MCF 10A (cell line): ENCODE data around the gene CENPM. TPM values are rescaled to one million over a fixed set of nuclear protein-coding genes. Genes with fewer than 3 reads are reported as not detected.

Experiments
- BruUV-seq: library from RNA; stranded (reverse); fragments of 400-500 nt; replicated peaks from 2 replicates; lab custom pipeline; 2021; lab: Mats Ljungman, UMichigan
- CTCF ChIA-PET: fragments of 300-600 bp; sonication (Branson Sonifier 250); formaldehyde crosslinking; extraction: SDS; loops from one replicate; lab custom pipeline; 2021; ENCODE audit warnings: antibody characterized with exemption, inconsistent platforms; lab: Yijun Ruan, JAX
- POLR2A ChIA-PET: fragments of 300-600, 350-650 bp; sonication (Branson Sonifier 250); formaldehyde crosslinking; extraction: SDS; loops from one replicate; lab custom pipeline; 2020; ENCODE audit warnings: antibody characterized with exemption, inconsistent platforms; lab: Yijun Ruan, JAX
- DNase-seq: peaks from one replicate; pipeline ENCODE4 v3.0.0-alpha.2; 2018; ENCODE audit not compliant: unreplicated experiment
- H3K27ac Mint-ChIP-seq: one replicate; pipeline ENCODE4 v1.8.0; 2022; ENCODE audit warnings: mild to moderate bottlenecking, low read depth, mixed read lengths; ENCODE audit not compliant: unreplicated experiment
- H3K27me3 Mint-ChIP-seq: one replicate; pipeline ENCODE4 v1.8.0; 2022; ENCODE audit warnings: mixed read lengths; ENCODE audit not compliant: insufficient read depth, unreplicated experiment
- H3K36me3 Mint-ChIP-seq: one replicate; pipeline ENCODE4 v1.8.0; 2022; ENCODE audit warnings: mild to moderate bottlenecking, moderate library complexity, mixed read lengths; ENCODE audit not compliant: insufficient read depth, unreplicated experiment
- H3K4me1 Mint-ChIP-seq: one replicate; pipeline ENCODE4 v1.8.0; 2022; ENCODE audit warnings: mixed read lengths; ENCODE audit not compliant: insufficient read depth, unreplicated experiment
- H3K4me3 Mint-ChIP-seq: one replicate; pipeline ENCODE4 v1.8.0; 2022; ENCODE audit warnings: mild to moderate bottlenecking, moderate library complexity, mixed read lengths; ENCODE audit not compliant: unreplicated experiment
- H3K9me3 Mint-ChIP-seq: one replicate; pipeline ENCODE4 v1.8.0; 2022; ENCODE audit warnings: mixed read lengths; ENCODE audit not compliant: unreplicated experiment
- intact Hi-C: fragments of 100-400 bp; cut with micrococcal nuclease; formaldehyde crosslinking; loops from 2 replicates; pipeline ENCODE4 v1.14.1; 2022
- total RNA-seq: library from RNA; stranded (reverse); gene quantifications from 2 replicates; pipeline ENCODE4 v1.2.3, GENCODE V29; 2022
- TF ChIP-seq, protein P1 (sequence below): fragments of 200-600 bp; IDR thresholded peaks from one replicate; pipeline ENCODE4 v1.8.0; 2022; ENCODE audit warnings: antibody characterized with exemption, mild to moderate bottlenecking; ENCODE audit not compliant: unreplicated experiment

The CENPM gene
- total RNA-seq, 1 experiment from 2014 or later, result 21.1 TPM

DNA sequence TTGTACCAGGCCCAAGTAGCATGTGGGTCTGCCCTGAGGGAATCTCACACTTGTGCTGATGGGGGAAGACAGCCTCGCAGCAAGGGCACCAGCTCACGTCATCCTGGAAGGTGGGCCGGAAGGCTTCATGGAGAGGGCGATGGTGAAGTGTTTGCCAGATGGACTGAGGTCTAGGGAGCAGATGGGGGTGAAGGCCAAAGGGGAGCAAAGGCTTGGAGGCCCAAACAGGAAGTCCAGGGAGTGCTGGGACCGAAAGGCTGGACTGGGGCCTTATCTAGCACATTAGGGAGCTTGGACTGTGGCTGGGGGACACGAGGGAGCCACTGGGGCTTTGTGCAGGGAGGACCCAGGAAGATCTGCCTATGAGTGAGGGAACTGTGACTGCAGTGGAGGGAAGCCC lies 19.1 kb downstream of the CENPM start:
- no peak for DNase-seq
- Mint-ChIP-seq H3K27ac (no peak overlapping the region), H3K4me3 (no peak overlapping the region), H3K9me3 (no peaks in the 10 kb centered on the region), H3K4me1 (no peaks in the 10 kb centered on the region), H3K27me3 (peaks cover 11% of the 10 kb centered on the region), H3K36me3 (no peaks in the 10 kb centered on the region)
- TF ChIP-seq, protein P1, sequence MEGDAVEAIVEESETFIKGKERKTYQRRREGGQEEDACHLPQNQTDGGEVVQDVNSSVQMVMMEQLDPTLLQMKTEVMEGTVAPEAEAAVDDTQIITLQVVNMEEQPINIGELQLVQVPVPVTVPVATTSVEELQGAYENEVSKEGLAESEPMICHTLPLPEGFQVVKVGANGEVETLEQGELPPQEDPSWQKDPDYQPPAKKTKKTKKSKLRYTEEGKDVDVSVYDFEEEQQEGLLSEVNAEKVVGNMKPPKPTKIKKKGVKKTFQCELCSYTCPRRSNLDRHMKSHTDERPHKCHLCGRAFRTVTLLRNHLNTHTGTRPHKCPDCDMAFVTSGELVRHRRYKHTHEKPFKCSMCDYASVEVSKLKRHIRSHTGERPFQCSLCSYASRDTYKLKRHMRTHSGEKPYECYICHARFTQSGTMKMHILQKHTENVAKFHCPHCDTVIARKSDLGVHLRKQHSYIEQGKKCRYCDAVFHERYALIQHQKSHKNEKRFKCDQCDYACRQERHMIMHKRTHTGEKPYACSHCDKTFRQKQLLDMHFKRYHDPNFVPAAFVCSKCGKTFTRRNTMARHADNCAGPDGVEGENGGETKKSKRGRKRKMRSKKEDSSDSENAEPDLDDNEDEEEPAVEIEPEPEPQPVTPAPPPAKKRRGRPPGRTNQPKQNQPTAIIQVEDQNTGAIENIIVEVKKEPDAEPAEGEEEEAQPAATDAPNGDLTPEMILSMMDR, result no peak
- POLR2A ChIA-PET, result no interaction called here
- intact Hi-C loops, result no loop called here
- BruUV-seq, result no TSS peak
- CTCF ChIA-PET, result interaction anchor here (1.4 kb wide), 1 partner anchor 16 kb away, joined by 4 read pairs; no protein-coding TSS in a partner anchor

DNA sequence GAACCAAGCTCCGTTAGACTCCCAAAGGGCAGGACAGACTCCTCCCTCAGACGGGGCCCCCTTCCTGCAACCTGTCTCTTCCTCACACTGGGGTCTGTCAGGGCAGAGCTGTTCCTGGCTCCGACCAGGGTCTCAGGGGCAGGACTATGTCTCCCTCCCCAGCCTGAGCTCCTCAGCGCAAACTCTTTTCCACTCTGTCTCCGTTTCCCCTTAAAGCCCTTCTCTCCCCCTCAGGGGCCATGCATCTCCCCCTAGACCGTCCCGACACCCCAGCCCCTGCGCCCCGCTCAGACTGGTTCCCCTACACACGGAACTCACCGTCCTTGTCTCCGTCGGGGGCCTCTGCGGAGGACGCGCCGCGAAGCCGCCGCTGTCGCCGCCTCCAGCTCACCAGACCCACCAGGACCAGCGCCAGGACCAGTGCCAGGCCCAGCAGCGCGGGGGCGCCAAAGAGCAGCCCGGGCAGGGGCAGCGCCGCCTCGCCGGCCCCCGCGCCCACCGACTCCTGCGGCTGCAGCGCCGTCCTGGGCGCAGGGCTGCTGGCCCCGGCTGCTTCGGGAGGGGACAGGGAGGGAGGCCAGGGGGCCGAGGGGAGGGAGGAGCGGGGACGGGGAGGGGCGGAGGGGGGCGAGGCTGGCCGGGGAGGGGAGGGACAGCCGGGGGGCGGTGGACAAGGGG lies 21.0 kb downstream of the CENPM start:
- BruUV-seq, result no TSS peak
- POLR2A ChIA-PET, result interaction anchor here (0.5 to 0.8 kb wide), 2 partner anchors 11 to 218 kb away, joined by 3 to 4 read pairs; no protein-coding TSS in a partner anchor

GRCh38 chr22:41923595-41924276 lies 23.2 kb downstream of the CENPM start:
- TF ChIP-seq, protein P1, result no peak
- DNase-seq, result no peak
- Mint-ChIP-seq H3K4me3 (no peak overlapping the region), H3K4me1 (no peaks in the 10 kb centered on the region), H3K27ac (no peak overlapping the region), H3K27me3 (peaks cover 11% of the 10 kb centered on the region), H3K9me3 (no peaks in the 10 kb centered on the region), H3K36me3 (no peaks in the 10 kb centered on the region)
- ChIA-PET POLR2A (no interaction called here), CTCF (interaction anchor here (0.7 to 1.1 kb wide), 3 partner anchors 11 to 61 kb away, joined by 3 to 5 read pairs (median 4); no protein-coding TSS in a partner anchor)
- BruUV-seq, result no TSS peak
- intact Hi-C loops, result no loop called here

More for the DNA sequence above, 21.0 kb downstream of the CENPM start:
- H3K4me3 Mint-ChIP-seq, result no peak overlapping the region
- peak; percentile 37 for DNase-seq
- no peak overlapping the region for H3K27ac Mint-ChIP-seq
- no peaks in the 10 kb centered on the region for H3K9me3 Mint-ChIP-seq
- TF ChIP-seq, protein P1, result peak; percentile 60
- H3K4me1 Mint-ChIP-seq, result no peaks in the 10 kb centered on the region
- CTCF ChIA-PET, result interaction anchor here (0.7 to 1.7 kb wide), 6 partner anchors 12 to 603 kb away, joined by 3 to 6 read pairs (median 4); no protein-coding TSS in a partner anchor
- no peaks in the 10 kb centered on the region for H3K36me3 Mint-ChIP-seq
- intact Hi-C loops, result no loop called here
- peaks cover 11% of the 10 kb centered on the region for H3K27me3 Mint-ChIP-seq

- no peak overlapping the region for H3K27ac Mint-ChIP-seq
- peaks cover 9% of the 10 kb centered on the region for H3K27me3 Mint-ChIP-seq
- H3K4me3 Mint-ChIP-seq, result no peak overlapping the region
- TF ChIP-seq, protein P1, result no peak
- intact Hi-C loops, result no loop called here
- no peaks in the 10 kb centered on the region for H3K4me1 Mint-ChIP-seq
- DNase-seq, result no peak
- no peaks in the 10 kb centered on the region for H3K9me3 Mint-ChIP-seq
- POLR2A ChIA-PET, result no interaction called here
- CTCF ChIA-PET, result interaction anchor here (0.6 to 1.1 kb wide), 3 partner anchors 10 to 40 kb away, joined by 3 to 4 read pairs (median 3); no protein-coding TSS in a partner anchor
- no peaks in the 10 kb centered on the region for H3K36me3 Mint-ChIP-seq
- no TSS peak for BruUV-seq
Measured at GRCh38 chr22:41922940-41923594, 23.9 kb downstream of the CENPM start.
